Superior temporal gyrus (tissue), 1 donor: ENCODE results near the gene HSD17B1.
A peak's percentile ranks its signal among the peaks of the same experiment; 100 is the strongest.

Experiments used
- DNase-seq: peaks from one replicate; pipeline ENCODE4 v3.0.0-alpha.2; 2016; ENCODE audit errors: extremely low spot score

HSD17B1 gene

DNA sequence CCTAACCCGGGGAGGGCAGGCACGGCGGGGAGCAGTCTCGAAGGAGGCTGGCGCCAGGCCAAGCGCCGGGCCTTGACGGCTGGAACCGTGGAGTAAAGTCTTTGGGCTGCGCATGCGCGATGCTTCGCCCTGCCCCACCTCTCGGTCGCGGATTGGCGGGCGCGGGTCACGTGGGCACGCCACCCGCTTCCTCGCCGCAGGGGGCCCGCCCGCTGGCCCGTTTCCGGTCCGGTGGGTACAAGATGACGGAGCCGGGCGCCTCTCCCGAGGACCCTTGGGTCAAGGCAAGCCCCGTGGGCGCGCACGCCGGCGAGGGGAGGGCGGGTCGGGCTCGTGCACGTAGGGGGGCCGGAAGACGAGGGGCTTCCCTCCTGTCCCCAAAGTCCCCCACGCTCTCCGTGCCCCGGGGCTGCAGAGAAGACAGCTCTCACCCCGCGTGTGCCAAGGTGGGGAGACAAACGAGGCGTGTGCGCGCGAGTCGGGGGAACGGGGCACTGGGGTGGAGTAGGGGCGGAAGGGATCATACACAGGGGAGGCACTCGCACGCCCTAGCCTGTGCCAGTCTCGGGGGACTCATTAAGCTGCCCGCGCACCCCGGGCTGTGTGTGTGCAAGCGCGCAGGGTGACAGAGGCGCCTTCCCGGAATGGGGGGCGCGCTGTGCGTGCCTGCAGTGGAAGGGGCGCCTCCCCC lies 14.3 kb downstream of the HSD17B1 start, which contains the start of gene MLX:
TSS of gene MLX (plus strand) at position 218 of the 691 bp plus-strand sequence. CDS start at position 243, 25 bp downstream.
- peak; percentile 95 for DNase-seq

DNA sequence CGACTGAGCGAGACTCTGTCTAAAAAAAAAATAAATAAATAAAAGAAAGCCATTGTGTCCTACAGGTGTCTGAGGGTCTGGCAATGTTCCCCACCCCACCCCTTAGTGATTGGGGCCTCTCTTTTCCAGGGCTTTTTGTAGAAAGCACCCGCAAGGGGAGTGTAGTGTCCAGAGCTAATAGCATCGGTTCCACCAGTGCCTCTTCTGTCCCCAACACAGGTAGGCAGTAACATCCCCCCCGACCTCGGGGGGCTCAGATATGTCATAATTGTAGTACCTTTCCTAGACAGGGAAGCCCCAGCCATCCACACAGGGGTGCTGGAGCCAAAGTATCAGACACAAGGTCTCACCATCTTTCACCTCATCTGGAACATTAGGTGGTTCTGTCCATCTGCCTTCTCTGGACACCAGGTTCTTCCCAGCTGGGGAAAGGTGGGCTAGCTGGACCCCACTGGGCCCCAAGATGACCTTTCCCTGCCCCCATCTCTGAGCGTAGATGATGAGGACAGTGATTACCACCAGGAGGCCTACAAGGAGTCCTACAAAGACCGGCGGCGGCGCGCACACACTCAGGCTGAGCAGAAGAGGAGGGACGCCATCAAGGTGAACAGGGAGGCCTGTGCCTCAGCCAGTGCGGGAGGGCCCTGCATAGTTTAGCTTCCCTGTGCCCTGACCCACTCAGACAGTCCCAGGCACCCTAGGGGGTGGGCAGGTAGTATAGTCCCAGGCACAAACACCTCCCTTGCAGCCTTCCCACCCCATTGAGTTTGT lies 15.8 kb downstream of the HSD17B1 start:
- DNase-seq = no peak

DNA sequence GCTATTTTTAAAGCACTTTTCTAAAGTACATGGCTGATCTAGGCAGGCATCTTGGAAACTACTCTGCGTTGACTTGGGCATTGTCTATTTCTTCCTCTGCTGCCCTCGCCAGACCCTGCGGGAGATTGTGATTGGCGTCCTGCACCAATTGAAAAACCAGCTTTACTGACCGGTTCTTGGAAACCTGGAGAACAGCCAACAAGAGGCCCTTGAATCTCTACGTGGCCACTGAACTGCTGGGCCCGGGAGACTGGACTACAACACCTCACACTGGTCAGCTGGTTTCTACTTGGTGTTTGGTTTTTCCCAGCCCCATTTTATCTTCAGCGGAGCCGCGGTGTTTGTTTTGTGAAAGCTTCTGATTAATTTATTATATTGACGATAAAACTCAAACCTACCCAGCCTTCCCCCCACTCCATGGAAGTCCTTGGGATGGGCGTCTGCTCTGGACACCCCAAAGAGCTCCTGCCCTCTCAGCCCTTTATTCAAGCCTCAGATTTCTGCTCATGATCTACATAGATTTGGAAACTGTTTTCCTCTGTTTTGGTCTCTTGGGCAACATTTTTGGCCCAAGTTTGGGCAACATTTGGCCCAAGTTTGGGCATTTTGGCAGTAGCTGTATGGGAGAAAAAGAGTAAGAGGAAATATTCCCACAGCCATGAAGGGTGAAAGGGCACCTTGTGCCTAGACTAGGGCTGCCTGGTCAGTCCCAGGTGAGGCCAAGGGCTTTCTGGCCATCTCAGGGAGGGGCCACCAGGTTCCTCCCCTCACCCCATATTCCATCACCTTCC lies 18.9 kb downstream of the HSD17B1 start:
- no peak for DNase-seq

DNA sequence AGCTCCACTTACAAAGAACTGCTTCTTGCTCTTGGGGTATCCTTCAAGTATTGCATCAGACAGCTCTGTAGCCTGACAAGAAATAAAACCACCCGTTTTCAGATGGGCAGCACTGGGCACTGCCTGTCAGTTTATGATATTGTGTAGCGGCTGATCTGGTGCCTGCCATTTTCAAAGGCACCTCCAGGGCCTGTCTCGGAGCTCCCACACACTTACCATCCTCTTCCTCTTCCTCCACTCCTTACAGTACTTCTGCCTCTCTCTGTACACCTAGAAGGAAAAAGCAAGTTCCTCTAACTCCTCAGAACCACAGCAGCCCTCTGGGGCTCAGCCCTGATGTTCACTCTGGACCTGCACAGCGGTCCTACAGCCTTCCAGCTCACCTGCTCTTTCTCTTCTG lies 20.4 kb downstream of the HSD17B1 start:
- DNase-seq = no peak

DNA sequence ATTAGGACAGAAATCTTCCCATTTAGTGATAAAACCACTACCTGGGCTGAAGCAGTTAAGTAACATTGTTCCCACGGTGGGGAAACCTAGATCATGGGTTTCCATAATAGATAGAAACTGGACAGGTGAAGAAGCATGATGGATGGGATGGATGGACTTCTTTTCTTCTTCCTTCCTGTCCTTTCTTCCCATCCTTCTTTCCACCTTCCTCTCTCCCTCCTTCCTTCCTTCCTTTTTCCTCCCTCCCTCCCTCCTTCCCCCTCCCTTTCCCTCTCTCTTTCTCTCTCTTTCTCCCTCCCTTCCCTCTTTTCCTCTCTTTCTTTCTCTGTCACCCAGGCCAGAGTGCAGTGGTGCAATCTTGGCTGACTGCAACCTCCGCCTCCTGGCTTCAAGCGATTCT lies 21.7 kb downstream of the HSD17B1 start:
- DNase-seq = no peak

DNA sequence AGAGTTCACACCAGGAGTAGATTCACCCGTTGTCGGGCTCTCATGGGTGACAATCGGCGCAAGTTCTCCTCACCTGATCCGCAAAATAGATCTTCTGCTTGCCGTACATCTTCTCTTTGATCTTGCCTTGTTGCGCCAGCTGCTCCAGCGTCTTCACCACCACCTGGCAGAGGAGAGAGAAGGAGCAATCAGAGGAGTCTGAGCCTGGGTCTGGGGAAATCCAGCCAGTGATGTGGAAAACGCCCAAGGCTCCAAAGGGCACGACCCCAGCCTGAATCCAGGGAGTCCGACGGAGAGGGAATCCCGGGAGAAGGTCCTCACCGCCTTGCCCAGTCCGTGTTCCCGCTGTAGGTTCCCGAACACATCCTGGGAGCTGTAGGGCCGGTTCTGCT lies 24.4 kb downstream of the HSD17B1 start:
- no peak for DNase-seq

DNA sequence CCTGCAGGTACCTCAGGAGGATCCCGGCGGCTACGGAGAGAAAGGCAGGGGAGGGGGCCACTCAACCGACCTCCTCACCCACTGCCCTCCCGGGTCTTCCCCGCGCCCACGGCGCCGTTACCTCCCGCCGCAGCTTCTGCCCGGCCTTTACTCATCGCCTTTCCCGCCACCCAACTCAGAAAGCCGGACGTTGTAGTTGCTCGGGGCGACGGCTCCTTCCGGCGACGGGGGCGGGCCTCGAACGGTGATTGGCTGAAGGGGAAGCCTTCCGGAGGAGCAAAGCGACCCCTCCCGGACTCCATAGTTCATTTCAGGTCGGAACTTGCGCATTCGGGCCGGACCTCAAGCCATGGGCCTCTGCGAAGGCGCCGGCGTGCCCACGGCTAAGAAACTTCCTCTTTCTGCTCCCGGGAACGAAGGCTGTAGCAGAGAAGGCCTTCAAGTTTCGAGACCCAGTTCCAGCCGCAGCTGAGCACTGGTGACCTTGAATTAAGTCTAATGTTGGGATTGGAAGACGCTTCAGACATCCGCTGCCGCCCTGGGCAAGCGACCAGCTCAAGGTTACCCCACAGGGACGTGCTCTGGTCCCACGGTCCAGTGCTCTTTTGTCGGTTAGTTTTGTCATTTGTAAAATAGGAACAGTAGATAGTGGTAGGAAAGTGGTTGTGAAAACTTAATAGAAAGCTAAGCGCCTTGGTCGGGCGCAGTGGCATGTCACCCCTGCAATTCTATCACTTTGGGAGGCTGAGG lies 25.0 kb downstream of the HSD17B1 start, which contains the start of gene PSMC3IP:
TSS of gene PSMC3IP (minus strand) at position 198 of the 750 bp plus-strand sequence. CDS start at position 155, 43 bp downstream.
- DNase-seq = peak; percentile 97

DNA sequence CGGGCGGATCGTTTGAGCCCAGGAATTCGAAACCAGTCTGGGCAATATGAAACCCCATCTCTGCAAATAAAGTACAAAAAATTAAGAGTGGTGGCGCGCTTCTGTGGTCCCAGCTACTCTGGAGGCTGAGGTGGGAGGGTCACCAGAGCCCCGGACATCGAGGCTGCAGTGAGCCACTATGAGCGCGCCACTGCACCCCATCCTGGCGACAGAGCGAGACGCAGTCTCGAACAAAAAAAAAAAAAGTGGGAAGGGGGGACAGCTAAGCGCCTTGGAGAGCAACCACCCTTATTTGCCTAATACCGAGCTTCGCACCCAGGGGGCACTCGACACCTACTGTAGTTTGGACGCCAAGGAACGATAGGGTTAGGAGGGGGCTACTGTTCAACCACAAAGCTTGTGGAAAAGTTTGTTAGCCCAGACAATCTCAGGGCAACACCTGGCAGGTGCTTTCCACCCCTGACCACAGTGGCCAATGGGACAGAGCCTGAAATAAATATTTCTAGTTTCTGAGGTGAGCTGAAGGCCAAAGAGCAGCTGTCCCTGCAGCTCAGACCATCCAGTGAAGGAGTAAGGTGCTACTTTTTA lies 25.7 kb downstream of the HSD17B1 start:
- peak; percentile 75 for DNase-seq

DNA sequence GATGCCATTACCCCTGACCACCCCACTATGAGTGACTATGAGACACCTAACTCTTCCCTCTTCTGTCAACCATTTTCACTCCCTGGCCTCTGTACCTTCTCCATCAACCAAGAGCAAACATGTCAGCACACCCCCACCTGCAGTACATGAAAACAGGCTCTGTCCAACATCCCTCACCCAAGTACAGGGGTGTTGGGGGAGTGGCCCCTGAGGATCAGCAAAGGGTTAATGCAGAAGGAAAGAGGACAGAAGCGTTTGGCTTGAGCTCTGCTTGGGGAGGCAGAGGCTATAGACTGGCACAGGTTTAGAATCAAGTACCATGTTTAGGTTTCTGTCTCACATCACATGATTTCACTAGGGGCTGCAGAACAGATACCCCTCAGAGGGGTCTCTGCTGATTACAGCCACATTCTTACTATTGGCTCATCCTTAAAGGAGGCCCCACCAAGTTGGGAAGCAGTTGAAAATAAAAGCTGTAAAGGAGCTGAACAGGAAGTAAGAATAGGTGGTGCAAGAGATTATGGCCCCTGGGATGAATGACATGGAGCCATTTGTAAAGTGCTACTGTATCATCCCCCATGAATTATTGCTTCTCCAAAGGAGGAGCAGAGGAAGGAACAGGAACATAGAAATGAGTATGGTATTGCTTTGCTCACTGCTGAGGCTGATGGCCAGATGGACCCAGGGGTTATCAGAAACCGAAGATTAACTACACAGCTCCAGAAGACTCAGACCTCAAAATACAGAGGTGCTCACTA lies 27.2 kb downstream of the HSD17B1 start:
- DNase-seq = no peak

DNA sequence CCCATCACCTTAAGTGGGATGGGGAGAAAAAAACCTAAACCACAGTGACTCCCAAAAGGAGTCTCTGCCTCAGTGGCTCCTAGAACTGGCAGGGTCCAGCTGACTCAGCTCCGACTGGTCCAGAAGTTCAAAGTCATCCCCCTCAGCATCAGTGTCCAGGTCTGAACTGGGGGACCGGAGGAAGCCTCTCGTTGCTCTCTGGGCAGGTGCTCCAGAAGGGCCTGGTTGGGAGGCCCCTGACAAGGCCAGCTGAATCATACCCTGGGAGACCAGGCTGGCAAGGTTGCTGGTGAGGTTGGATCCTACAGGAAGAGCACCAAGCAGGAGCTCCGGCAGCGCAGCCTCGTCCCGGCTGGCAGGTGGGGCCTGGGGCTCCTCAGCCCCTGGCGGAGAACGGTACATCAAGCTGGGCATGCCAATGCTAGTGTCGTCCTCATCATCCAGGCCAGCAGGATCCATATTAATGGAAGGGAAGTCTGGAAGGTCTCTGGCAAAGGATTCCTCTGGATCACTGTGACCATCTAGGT lies 29.1 kb downstream of the HSD17B1 start:
- DNase-seq = no peak

DNA sequence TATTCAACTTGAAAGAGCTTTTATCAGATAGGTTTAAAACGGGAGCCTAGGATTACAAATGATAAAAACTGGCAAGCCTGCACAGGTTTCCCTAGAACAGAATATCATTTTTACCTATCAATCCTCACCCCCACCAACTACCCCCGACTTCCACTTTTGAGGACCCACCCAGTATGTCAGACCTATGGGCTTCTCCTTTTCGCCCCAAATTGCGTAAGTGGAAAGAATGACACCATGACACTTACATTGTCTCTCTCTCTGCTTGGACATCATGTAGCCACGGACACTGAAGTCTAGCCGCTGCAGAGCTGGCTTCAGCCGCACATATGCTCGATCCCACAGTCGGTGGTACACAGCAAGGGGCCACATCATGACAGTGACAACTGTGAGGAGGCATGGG lies 32.2 kb downstream of the HSD17B1 start:
- no peak for DNase-seq

DNA sequence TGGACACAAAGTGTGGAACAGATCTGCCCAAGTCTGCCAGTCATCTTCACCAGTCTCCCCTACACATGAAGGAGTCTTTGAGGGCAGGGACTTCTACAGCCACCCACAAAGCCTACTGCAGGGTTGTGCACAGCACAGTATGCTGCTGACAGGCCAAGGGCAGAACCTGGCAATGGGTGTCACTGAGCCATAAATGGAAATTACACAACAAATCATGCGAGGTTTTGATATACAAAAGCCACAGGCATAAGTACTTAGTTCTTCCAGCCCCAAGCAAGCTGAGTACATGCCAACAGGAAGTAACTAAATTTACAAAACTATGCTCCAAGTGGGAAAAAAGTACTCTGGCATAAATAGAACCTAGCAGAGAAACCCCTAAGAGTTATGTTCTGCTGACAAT lies 32.6 kb downstream of the HSD17B1 start:
- no peak for DNase-seq

DNA sequence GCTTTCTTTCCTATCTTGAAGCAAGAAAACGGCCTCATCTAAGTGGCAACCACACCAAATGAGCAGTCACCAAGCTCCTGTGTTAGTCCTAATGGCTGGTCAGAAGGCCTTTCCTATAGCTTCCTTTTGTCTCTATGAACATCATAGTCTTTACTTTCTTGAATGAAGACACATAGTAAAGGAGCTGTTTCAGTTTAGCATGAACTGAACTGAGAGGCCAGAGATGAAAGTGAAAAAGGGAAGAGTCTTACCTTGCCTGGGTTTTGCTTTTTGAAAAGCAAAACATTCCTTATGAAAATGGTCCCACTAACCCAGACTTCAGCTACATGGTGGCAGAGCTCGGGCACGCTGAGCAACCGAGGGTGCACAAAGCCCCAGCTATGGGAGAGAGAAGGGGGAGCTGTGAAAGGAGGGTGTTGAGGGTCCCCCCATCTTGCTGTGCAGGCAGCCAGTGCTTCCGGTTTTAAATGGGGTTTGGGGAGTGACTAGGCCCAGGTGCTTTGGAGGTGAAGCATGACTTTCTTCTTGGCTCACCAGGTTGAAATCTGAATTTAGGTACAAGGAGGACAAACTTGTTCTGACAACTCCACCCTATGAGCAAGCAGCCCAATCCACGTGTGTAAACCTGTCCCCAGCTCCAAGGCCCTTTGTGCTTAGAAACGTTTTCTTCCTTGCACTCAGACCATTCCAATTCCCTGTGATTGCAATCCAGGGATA lies 33.9 kb downstream of the HSD17B1 start:
- no peak for DNase-seq

DNA sequence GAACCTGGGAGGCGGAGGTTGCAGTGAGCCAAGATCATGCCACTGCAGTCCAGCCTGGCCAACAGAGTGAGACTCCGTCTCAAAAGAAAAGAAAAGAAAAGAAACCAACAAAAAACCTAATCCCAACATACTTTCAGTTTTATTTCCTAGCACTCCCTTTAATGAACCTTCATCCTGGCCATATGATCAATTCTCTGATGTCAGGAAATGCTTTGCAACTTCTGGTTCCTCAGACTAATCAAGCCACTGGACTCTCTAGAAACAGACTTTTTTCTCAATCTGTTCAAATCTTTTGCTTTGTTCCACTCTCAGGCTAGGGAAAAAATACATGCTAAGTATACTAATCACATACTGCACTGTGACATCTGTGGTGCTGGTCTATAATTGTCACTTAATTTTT lies 38.2 kb downstream of the HSD17B1 start:
- DNase-seq = no peak

DNA sequence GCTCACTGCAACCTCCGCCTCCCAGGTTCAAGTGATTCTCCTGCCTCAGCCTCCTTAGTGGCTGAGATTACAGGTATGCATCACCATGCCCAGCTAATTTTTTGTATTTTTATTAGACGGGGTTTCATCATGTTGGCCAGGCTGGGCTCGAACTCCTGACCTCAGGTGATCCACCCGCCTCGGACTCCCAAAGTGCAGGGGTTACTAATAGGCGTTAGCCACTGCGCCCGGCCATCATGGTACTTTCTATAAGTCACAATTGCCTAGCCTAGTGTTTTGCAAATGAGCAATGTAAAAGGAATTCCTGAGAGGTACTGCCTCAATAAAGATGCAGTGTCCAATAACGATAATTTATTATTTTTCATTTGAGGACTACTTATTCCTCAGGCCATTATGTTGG lies 38.7 kb downstream of the HSD17B1 start:
- no peak for DNase-seq

DNA sequence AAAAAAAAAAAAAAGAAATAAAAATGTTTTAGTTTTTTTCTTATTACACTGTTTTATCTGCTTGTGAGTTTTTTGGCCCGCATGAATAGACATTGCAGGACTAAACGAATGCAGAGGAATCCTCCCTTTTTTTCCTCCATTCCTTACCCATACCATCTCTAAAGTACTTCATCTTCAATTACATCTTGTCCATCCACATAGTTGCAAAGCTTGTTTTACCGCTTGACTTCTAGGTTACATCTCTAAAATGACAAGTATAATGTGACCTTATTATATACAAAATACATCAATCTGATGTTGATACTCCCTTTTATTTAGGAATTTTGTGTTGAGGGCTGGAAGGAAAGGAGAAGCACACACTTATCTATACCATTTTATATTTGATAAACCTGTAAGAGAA lies 43.7 kb downstream of the HSD17B1 start:
- DNase-seq = no peak

DNA sequence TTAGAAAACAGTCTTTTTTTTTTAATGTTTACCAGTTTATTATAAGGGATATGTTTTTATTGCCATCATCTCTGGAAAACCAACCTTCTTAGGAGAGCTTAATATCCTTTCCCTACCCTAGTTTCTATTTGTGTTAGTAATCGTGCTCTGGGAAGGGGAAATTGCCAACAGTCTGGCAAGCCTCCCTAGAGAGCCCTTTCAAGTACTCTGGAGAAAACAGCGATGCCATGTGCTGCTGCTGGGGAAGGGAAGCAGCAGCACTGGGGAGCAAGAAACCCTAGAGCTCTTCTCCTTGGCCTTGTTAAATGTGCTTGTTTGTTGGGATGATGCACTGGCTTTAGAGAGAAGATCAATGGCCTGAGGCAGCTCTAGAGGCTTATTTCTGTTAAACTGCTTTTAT lies 46.2 kb downstream of the HSD17B1 start:
- no peak for DNase-seq

DNA sequence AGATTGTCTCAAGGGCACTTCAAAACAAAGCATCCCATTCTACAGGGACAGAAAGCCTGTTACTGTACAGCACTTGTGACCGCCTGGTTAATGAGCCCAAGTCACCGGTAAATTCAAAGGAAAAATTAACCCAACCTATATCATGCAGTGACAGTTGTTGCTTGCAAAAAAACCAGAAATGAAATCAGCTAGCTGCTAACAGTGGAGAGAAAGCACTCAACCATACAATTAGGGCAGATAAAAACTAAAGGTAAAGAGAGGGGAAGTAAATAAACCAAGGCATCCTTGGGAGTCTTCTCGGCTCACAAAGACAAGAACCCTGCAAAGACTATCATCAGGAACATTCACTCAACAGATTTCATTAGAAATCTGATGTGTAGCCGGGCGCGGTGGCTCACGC lies 50.6 kb downstream of the HSD17B1 start:
- DNase-seq = no peak
